Upper lobe of right lung (tissue), 1 donor: ENCODE results near the gene NEK2. TPM values are rescaled to one million over a fixed set of nuclear protein-coding genes. Genes with fewer than 3 reads are reported as not detected.
"Not testable (repeated sequence)": the region's sequence is repeated elsewhere in the genome, so short reads cannot be mapped to it uniquely, and the experiment has no call there.

ENCODE experiments used
- ATAC-seq: fragments of 200-7000 bp; cut with Tn5 transposase; one replicate; pipeline ENCODE4 v1.9.1; 2020; ENCODE audit warnings: mild to moderate bottlenecking, moderate library complexity
- DNase-seq: peaks from one replicate; pipeline ENCODE4 v3.0.0-alpha.2; 2020
- H3K27ac ChIP-seq: fragments of 200-600 bp; one replicate; pipeline ENCODE4 v1.8.0; 2022
- H3K27me3 ChIP-seq: fragments of 200-600 bp; one replicate; pipeline ENCODE4 v1.8.0; 2022; ENCODE audit warnings: mild to moderate bottlenecking
- H3K36me3 ChIP-seq: fragments of 200-600 bp; one replicate; pipeline ENCODE4 v1.8.0; 2022
- H3K4me1 ChIP-seq: fragments of 200-600 bp; one replicate; pipeline ENCODE4 v1.8.0; 2022
- H3K4me3 ChIP-seq: fragments of 200-600 bp; one replicate; pipeline ENCODE4 v1.8.0; 2022; ENCODE audit warnings: mild to moderate bottlenecking
- H3K9me3 ChIP-seq: fragments of 200-600 bp; one replicate; pipeline ENCODE4 v1.8.0; 2022
- intact Hi-C: fragments of 100-400 bp; cut with DNase I; formaldehyde crosslinking; loops from one replicate; pipeline ENCODE4 v1.11.0; 2022
- total RNA-seq: library from RNA; stranded (reverse); fragmentation: NEBNext Ultra II Directional; extraction: Animal tissue kit (Norgen Biotek cat#: 25700); gene quantifications from one replicate; pipeline ENCODE4 v1.2.1, GENCODE V29; 2021
- TF ChIP-seq, protein P1 (sequence below): fragments of 200-600 bp; IDR thresholded peaks from one replicate; pipeline ENCODE4 v1.8.0; 2022; ENCODE audit warnings: antibody characterized with exemption
- donor health status: DM: no; HTN: yes; CAD: no; lungs with severe emphysema.

The NEK2 gene
- total RNA-seq, 1 donor from 2014 or later: 0.35 TPM

GRCh38 chr1:211627259-211627658 lies 48.2 kb downstream of the NEK2 start:
- ATAC-seq: no peak
- Histone ChIP-seq H3K27ac (no peak overlapping the region), H3K9me3 (no peaks in the 10 kb centered on the region), H3K36me3 (no peaks in the 10 kb centered on the region), H3K27me3 (no peaks in the 10 kb centered on the region), H3K4me3 (no peak overlapping the region), H3K4me1 (no peaks in the 10 kb centered on the region)
- no peak for DNase-seq
- TF ChIP-seq, protein P1, sequence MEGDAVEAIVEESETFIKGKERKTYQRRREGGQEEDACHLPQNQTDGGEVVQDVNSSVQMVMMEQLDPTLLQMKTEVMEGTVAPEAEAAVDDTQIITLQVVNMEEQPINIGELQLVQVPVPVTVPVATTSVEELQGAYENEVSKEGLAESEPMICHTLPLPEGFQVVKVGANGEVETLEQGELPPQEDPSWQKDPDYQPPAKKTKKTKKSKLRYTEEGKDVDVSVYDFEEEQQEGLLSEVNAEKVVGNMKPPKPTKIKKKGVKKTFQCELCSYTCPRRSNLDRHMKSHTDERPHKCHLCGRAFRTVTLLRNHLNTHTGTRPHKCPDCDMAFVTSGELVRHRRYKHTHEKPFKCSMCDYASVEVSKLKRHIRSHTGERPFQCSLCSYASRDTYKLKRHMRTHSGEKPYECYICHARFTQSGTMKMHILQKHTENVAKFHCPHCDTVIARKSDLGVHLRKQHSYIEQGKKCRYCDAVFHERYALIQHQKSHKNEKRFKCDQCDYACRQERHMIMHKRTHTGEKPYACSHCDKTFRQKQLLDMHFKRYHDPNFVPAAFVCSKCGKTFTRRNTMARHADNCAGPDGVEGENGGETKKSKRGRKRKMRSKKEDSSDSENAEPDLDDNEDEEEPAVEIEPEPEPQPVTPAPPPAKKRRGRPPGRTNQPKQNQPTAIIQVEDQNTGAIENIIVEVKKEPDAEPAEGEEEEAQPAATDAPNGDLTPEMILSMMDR: no peak
- intact Hi-C loops: no loop called here

- DNase-seq, H3K27ac ChIP-seq, intact Hi-C loops, H3K27me3 ChIP-seq, H3K4me1 ChIP-seq, ATAC-seq, H3K9me3 ChIP-seq, H3K36me3 ChIP-seq, H3K4me3 ChIP-seq: not testable (repeated sequence)
Observed at GRCh38 chr1:211625866-211626265, 49.6 kb downstream of the NEK2 start.

GRCh38 chr1:211625040-211625439 lies 50.4 kb downstream of the NEK2 start:
- DNase-seq: peak; percentile 54
- ATAC-seq: peak; percentile 94
- H3K4me3 ChIP-seq: no peak overlapping the region
- no peaks in the 10 kb centered on the region for H3K27me3 ChIP-seq
- no peaks in the 10 kb centered on the region for H3K36me3 ChIP-seq
- no peaks in the 10 kb centered on the region for H3K4me1 ChIP-seq
- no peaks in the 10 kb centered on the region for H3K9me3 ChIP-seq
- no peak overlapping the region for H3K27ac ChIP-seq
- intact Hi-C loops: no loop called here
- TF ChIP-seq, protein P1: peak; percentile 47

GRCh38 chr1:211623515-211623914 lies 51.9 kb downstream of the NEK2 start:
- ATAC-seq: no peak
- H3K9me3 ChIP-seq: no peaks in the 10 kb centered on the region
- H3K27me3 ChIP-seq: no peaks in the 10 kb centered on the region
- H3K4me1 ChIP-seq: no peaks in the 10 kb centered on the region
- intact Hi-C loops: no loop called here
- no peak overlapping the region for H3K4me3 ChIP-seq
- no peak overlapping the region for H3K27ac ChIP-seq
- DNase-seq: peak; percentile 0
- no peaks in the 10 kb centered on the region for H3K36me3 ChIP-seq
- TF ChIP-seq, protein P1: no peak

DNA sequence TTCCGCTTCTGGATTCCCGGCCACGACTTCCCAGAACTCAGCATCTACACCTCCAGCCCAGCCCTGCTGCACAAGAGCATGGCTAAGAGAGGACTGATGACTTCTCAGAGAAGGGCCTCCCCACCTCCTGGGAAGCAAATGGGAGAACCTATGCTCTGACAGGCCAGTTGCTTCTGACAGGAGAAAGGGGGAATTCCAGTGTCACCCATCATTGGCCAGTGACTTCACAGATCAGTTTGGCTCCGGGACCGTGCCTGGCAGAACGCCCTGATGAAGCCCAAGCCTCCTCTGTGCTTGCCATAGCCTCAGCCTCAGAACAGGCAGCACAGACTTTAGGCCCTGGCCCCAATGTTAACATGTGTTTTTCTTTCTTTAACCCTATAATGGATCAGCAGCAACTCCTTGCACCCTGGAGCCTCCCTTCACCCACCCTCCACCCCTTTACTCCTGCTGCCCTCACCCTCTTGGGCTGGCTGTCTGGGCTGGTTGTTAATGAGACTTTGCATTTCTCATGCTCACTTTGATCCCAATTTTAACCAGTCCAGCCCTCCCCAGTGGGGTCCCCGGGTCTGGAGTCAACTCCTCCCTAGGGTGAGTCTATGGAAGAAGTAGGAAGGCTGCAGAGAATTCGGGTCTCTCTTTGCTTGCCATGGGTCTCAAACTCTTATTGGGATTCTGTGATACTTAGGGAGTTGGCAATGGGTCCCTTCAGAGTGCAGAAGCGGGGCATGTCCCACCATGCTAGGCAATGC lies 53.8 kb downstream of the NEK2 start:
- Histone ChIP-seq H3K9me3 (no peaks in the 10 kb centered on the region), H3K4me1 (no peaks in the 10 kb centered on the region), H3K27ac (no peak overlapping the region), H3K4me3 (no peak overlapping the region), H3K27me3 (no peaks in the 10 kb centered on the region), H3K36me3 (no peaks in the 10 kb centered on the region)
- TF ChIP-seq, protein P1: no peak
- DNase-seq (peak; percentile 46), ATAC-seq (no peak)
- intact Hi-C loops: no loop called here

DNA sequence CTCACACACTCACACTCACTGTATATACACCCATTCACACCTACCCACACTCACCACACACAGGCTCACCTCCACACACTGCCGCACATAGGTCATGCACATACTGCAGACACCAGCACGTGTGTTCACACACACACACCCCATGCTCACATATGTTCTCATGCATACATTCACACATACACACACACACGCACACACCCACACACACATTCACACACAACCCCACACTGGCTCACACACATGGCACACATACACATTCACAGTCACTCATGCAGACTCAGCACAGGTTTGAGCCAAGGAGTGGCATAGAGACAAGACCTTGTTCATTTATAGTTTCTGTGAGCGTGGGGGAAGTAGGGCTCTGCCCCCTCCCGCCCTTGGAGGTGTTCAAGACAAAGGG lies 55.3 kb downstream of the NEK2 start:
- DNase-seq (peak; percentile 27), ATAC-seq (peak; percentile 12)
- Histone ChIP-seq H3K27me3 (no peaks in the 10 kb centered on the region), H3K9me3 (no peaks in the 10 kb centered on the region), H3K27ac (no peak overlapping the region), H3K36me3 (no peaks in the 10 kb centered on the region), H3K4me3 (no peak overlapping the region), H3K4me1 (no peaks in the 10 kb centered on the region)
- intact Hi-C loops: no loop called here
- TF ChIP-seq, protein P1: no peak
